NT2/D1 (cell line): ENCODE data around the gene HDDC2.

ENCODE experiments used
- SUZ12 ChIP-seq: IDR thresholded peaks from 2 replicates; pipeline ENCODE4 v1.6.1; 2011; ENCODE audit not compliant: insufficient read length, insufficient read depth; ENCODE audit errors: extremely low read depth
- YY1 ChIP-seq: IDR thresholded peaks from 2 replicates; pipeline ENCODE4 v1.6.1; 2011; ENCODE audit not compliant: insufficient read length, insufficient read depth
- ZNF274 ChIP-seq: IDR thresholded peaks from 2 replicates; pipeline ENCODE4 v1.6.1; 2011; ENCODE audit warnings: mild to moderate bottlenecking, low read depth, low read length

- no peak for TF ChIP-seq ZNF274
- TF ChIP-seq YY1 = no peak
- no peak for TF ChIP-seq SUZ12
Observed at GRCh38 chr6:125301435-125302391, at the start of gene HDDC2.
